ENCODE measurements around the gene HBQ1. TPM values are rescaled to one million over a fixed set of nuclear protein-coding genes. Genes with fewer than 3 reads are reported as not detected.
A peak's percentile ranks its signal among the peaks of the same experiment; 100 is the strongest.

The HBQ1 gene
- total RNA-seq, 5 donors from 2014 or later (not counting 1 experiment from before 2014, with no cell fraction given): not detected

GRCh38 chr16:177981-178667, 2.1 kb upstream of the HBQ1 start:
- ChIA-PET CTCF (no interaction called here), POLR2A (no interaction called here)

GRCh38 chr16:178668-179015, 1.6 kb upstream of the HBQ1 start:
- H3K4me1 Mint-ChIP-seq: peaks cover 12 to 32% (median 14%) of the 10 kb centered on the region in 3 donors
- peaks cover 18 to 43% of the 10 kb centered on the region in 2 donors for H3K27me3 Mint-ChIP-seq
- 84% methylated on average over 5 of the region's 11 CpGs for WGBS (ENCODE audit: insufficient coverage)

More at GRCh38 chr16:177981-178667, 2.1 kb upstream of the HBQ1 start:
- Histone ChIP-seq H3K27ac (ENCODE audit: low read length) (no peak overlapping the region), H3K4me1 (ENCODE audit: control insufficient read depth in 1 of 2, extremely low read depth in 1 of 2, insufficient read depth in 2 of 2, low read length in 2 of 2) (peaks cover 0 to 34% of the 10 kb centered on the region in 2 experiments), H3K4me3 (ENCODE audit: control insufficient read depth in 1 of 2, extremely low read depth in 1 of 2, low read length in 1 of 2) (no peak overlapping the region), H3K36me3 (ENCODE audit: control insufficient read depth in 2 of 2, extremely low read depth in 1 of 2, insufficient read depth in 1 of 2, low read length in 1 of 2) (no peaks in the 10 kb centered on the region), H3K9me3 (no peaks in the 10 kb centered on the region), H3K27me3 (replicated peaks in 1 of 2; ENCODE audit: control insufficient read depth in 2 of 2, extremely low read depth in 1 of 2, insufficient read depth in 2 of 2, low read length in 1 of 2) (peaks cover 10 to 61% of the 10 kb centered on the region in 2 experiments)
- 83% methylated on average over 5 of the region's 11 CpGs for WGBS (ENCODE audit: insufficient coverage)
- Mint-ChIP-seq H3K4me3 (peak overlapping the region in 1 of 3 donors; percentile 51), H3K9me3 (no peaks in the 10 kb centered on the region), H3K27me3 (peaks cover 21 to 48% of the 10 kb centered on the region in 2 donors), H3K4me1 (peaks cover 12 to 35% (median 17%) of the 10 kb centered on the region in 3 donors), H3K27ac (no peak overlapping the region), H3K36me3 (no peaks in the 10 kb centered on the region)
- ATAC-seq (replicated peaks in 1 of 4) (no peak), DNase-seq (no peak)

GRCh38 chr16:179211-180092, 807 bp upstream of the HBQ1 start:
- DNase-seq (no peak), ATAC-seq (replicated peaks in 1 of 4) (no peak)
- H3K4me1 ChIP-seq (ENCODE audit: control insufficient read depth in 1 of 2, extremely low read depth in 1 of 2, insufficient read depth in 2 of 2, low read length in 2 of 2): peaks cover 0 to 30% of the 10 kb centered on the region in 2 experiments
- peaks cover 11 to 28% (median 13%) of the 10 kb centered on the region in 3 donors for H3K4me1 Mint-ChIP-seq
- no peaks in the 10 kb centered on the region for H3K9me3 ChIP-seq
- ChIA-PET CTCF (no interaction called here), POLR2A (no interaction called here)
- peaks cover 10 to 54% of the 10 kb centered on the region in 2 experiments for H3K27me3 ChIP-seq (replicated peaks in 1 of 2; ENCODE audit: control insufficient read depth in 2 of 2, extremely low read depth in 1 of 2, insufficient read depth in 2 of 2, low read length in 1 of 2)
- peaks cover 16 to 39% of the 10 kb centered on the region in 2 donors for H3K27me3 Mint-ChIP-seq
- peak overlapping the region in 2 of 3 donors; percentile 43 to 71 for H3K4me3 Mint-ChIP-seq
- no peaks in the 10 kb centered on the region for H3K36me3 ChIP-seq (ENCODE audit: control insufficient read depth in 2 of 2, extremely low read depth in 1 of 2, insufficient read depth in 1 of 2, low read length in 1 of 2)
- no peak overlapping the region for H3K27ac Mint-ChIP-seq
- H3K36me3 Mint-ChIP-seq: no peaks in the 10 kb centered on the region
- H3K27ac ChIP-seq (ENCODE audit: low read length): no peak overlapping the region
- peak overlapping the region in 1 of 2 donors; percentile 29 for H3K4me3 ChIP-seq (ENCODE audit: control insufficient read depth in 1 of 2, extremely low read depth in 1 of 2, low read length in 1 of 2)
- 83% methylated on average over 7 of the region's 17 CpGs for WGBS (ENCODE audit: insufficient coverage)
- no peaks in the 10 kb centered on the region for H3K9me3 Mint-ChIP-seq

More at GRCh38 chr16:178668-179015, 1.6 kb upstream of the HBQ1 start:
- Mint-ChIP-seq H3K4me3 (no peak overlapping the region), H3K36me3 (no peaks in the 10 kb centered on the region), H3K27ac (no peak overlapping the region), H3K9me3 (no peaks in the 10 kb centered on the region)
- H3K4me1 ChIP-seq (ENCODE audit: control insufficient read depth in 1 of 2, extremely low read depth in 1 of 2, insufficient read depth in 2 of 2, low read length in 2 of 2): peaks cover 0 to 30% of the 10 kb centered on the region in 2 experiments
- no peak overlapping the region for H3K4me3 ChIP-seq (ENCODE audit: control insufficient read depth in 1 of 2, extremely low read depth in 1 of 2, low read length in 1 of 2)
- no peaks in the 10 kb centered on the region for H3K36me3 ChIP-seq (ENCODE audit: control insufficient read depth in 2 of 2, extremely low read depth in 1 of 2, insufficient read depth in 1 of 2, low read length in 1 of 2)
- H3K27ac ChIP-seq (ENCODE audit: low read length): no peak overlapping the region
- ChIA-PET POLR2A (no interaction called here), CTCF (no interaction called here)
- no peaks in the 10 kb centered on the region for H3K9me3 ChIP-seq
- DNase-seq: no peak
- H3K27me3 ChIP-seq (replicated peaks in 1 of 2; ENCODE audit: control insufficient read depth in 2 of 2, extremely low read depth in 1 of 2, insufficient read depth in 2 of 2, low read length in 1 of 2): peaks cover 10 to 56% of the 10 kb centered on the region in 2 experiments
- ATAC-seq (replicated peaks in 1 of 4): no peak

GRCh38 chr16:180681-181564, 664 bp downstream of the HBQ1 start:
- DNase-seq (peak in 33 of 35 experiments; percentile 61 to 89 (median 82)), ATAC-seq (replicated peaks in 1 of 4) (peak; percentile 83 to 92 (median 87))
- no peaks in the 10 kb centered on the region for H3K9me3 Mint-ChIP-seq
- no peaks in the 10 kb centered on the region for H3K36me3 Mint-ChIP-seq
- POLR2A ChIA-PET: no interaction called here
- no peak overlapping the region for H3K27ac ChIP-seq (ENCODE audit: low read length)
- H3K27me3 ChIP-seq (replicated peaks in 1 of 2; ENCODE audit: control insufficient read depth in 2 of 2, extremely low read depth in 1 of 2, insufficient read depth in 2 of 2, low read length in 1 of 2): peaks cover 7 to 41% of the 10 kb centered on the region in 2 experiments
- no peak overlapping the region for H3K27ac Mint-ChIP-seq
- peaks cover 0 to 25% of the 10 kb centered on the region in 2 experiments for H3K4me1 ChIP-seq (ENCODE audit: control insufficient read depth in 1 of 2, extremely low read depth in 1 of 2, insufficient read depth in 2 of 2, low read length in 2 of 2)
- 2% methylated on average over 80 of the region's 89 CpGs for WGBS (ENCODE audit: insufficient coverage)
- no peaks in the 10 kb centered on the region for H3K9me3 ChIP-seq
- no peaks in the 10 kb centered on the region for H3K36me3 ChIP-seq (ENCODE audit: control insufficient read depth in 2 of 2, extremely low read depth in 1 of 2, insufficient read depth in 1 of 2, low read length in 1 of 2)
- peak overlapping the region; percentile 42 to 67 for H3K4me3 ChIP-seq (ENCODE audit: control insufficient read depth in 1 of 2, extremely low read depth in 1 of 2, low read length in 1 of 2)
- H3K27me3 Mint-ChIP-seq: peaks cover 5 to 26% of the 10 kb centered on the region in 2 donors
- H3K4me1 Mint-ChIP-seq: peaks cover 0 to 17% (median 6%) of the 10 kb centered on the region in 3 donors
- H3K4me3 Mint-ChIP-seq: peak overlapping the region; percentile 6 to 71 (median 57)
- CTCF ChIA-PET: interaction anchor here (0.7 to 1.3 kb wide), 6 partner anchors 8 to 181 kb away, joined by 3 to 8 read pairs (median 4); no protein-coding TSS in a partner anchor

GRCh38 chr16:181565-182021, 1.3 kb downstream of the HBQ1 start:
- ChIA-PET CTCF (interaction anchor here (0.6 to 2.2 kb wide), 8 partner anchors 17 to 171 kb away, joined by 3 to 9 read pairs (median 4); no protein-coding TSS in a partner anchor), POLR2A (no interaction called here)
- DNase-seq (peak in 2 of 35 experiments; percentile 78 to 86), ATAC-seq (replicated peaks in 1 of 4) (no peak)
- Mint-ChIP-seq H3K4me1 (peaks cover 0 to 15% (median 6%) of the 10 kb centered on the region in 3 donors), H3K27me3 (peaks cover 5 to 25% of the 10 kb centered on the region in 2 donors), H3K4me3 (no peak overlapping the region), H3K9me3 (no peaks in the 10 kb centered on the region), H3K36me3 (no peaks in the 10 kb centered on the region), H3K27ac (no peak overlapping the region)
- H3K36me3 ChIP-seq (ENCODE audit: control insufficient read depth in 2 of 2, extremely low read depth in 1 of 2, insufficient read depth in 1 of 2, low read length in 1 of 2): no peaks in the 10 kb centered on the region
- H3K27me3 ChIP-seq (replicated peaks in 1 of 2; ENCODE audit: control insufficient read depth in 2 of 2, extremely low read depth in 1 of 2, insufficient read depth in 2 of 2, low read length in 1 of 2): peaks cover 7 to 41% of the 10 kb centered on the region in 2 experiments
- peaks cover 0 to 23% of the 10 kb centered on the region in 2 experiments for H3K4me1 ChIP-seq (ENCODE audit: control insufficient read depth in 1 of 2, extremely low read depth in 1 of 2, insufficient read depth in 2 of 2, low read length in 2 of 2)
- no peaks in the 10 kb centered on the region for H3K9me3 ChIP-seq
- 11% methylated on average over 20 of the region's 22 CpGs for WGBS (ENCODE audit: insufficient coverage)
- no peak overlapping the region for H3K27ac ChIP-seq (ENCODE audit: low read length)
- no peak overlapping the region for H3K4me3 ChIP-seq (ENCODE audit: control insufficient read depth in 1 of 2, extremely low read depth in 1 of 2, low read length in 1 of 2)

Measured in T-cell (primary cell).